Fibroblast of upper back skin (primary cell): ENCODE measurements around the gene EXOC6B.
A peak's percentile ranks its signal among the peaks of the same experiment; 100 is the strongest.

ENCODE experiments used
- DNase-seq: peaks from one replicate; pipeline ENCODE4 v3.0.0-alpha.2; 2013

Gene EXOC6B

GRCh38 chr2:72825257-72826155 is at the start of gene EXOC6B:
TSS of gene EXOC6B (minus strand) at chr2:72826033.
- DNase-seq: peak; percentile 88

- DNase-seq: no peak
These were observed 46.0 kb upstream of the EXOC6B start for GRCh38 chr2:72871880-72872279.

GRCh38 chr2:72871060-72871459 is 45.2 kb upstream of the EXOC6B start:
- no peak for DNase-seq

- peak; percentile 33 for DNase-seq
These were observed 38.7 kb upstream of the EXOC6B start for GRCh38 chr2:72864500-72864899.

GRCh38 chr2:72863046-72863445 is 37.2 kb upstream of the EXOC6B start:
- no peak for DNase-seq

GRCh38 chr2:72862239-72862988 is 36.6 kb upstream of the EXOC6B start:
- peak; percentile 82 for DNase-seq

GRCh38 chr2:72859831-72860262 is 34.0 kb upstream of the EXOC6B start:
- DNase-seq: peak; percentile 33

GRCh38 chr2:72851333-72851732 is 25.5 kb upstream of the EXOC6B start:
- DNase-seq: no peak

- DNase-seq: no peak
These were observed 23.3 kb upstream of the EXOC6B start for GRCh38 chr2:72849138-72849462.

- DNase-seq: no peak
These were observed 22.8 kb upstream of the EXOC6B start for GRCh38 chr2:72848436-72849137.

GRCh38 chr2:72847534-72848315 is 21.9 kb upstream of the EXOC6B start:
- DNase-seq: no peak

GRCh38 chr2:72846171-72847095 is 20.6 kb upstream of the EXOC6B start:
- DNase-seq: no peak

GRCh38 chr2:72843301-72843700 is 17.5 kb upstream of the EXOC6B start:
- no peak for DNase-seq

- DNase-seq: no peak
These were observed 15.8 kb upstream of the EXOC6B start for GRCh38 chr2:72841462-72842125.

GRCh38 chr2:72840066-72840465 is 14.2 kb upstream of the EXOC6B start:
- DNase-seq: no peak

GRCh38 chr2:72837171-72837570 is 11.3 kb upstream of the EXOC6B start:
- no peak for DNase-seq

GRCh38 chr2:72835403-72835802 is 9.6 kb upstream of the EXOC6B start:
- DNase-seq: no peak

GRCh38 chr2:72834596-72834995 is 8.8 kb upstream of the EXOC6B start:
- DNase-seq: no peak

GRCh38 chr2:72833084-72833714 is 7.4 kb upstream of the EXOC6B start:
- no peak for DNase-seq

- DNase-seq: no peak
These were observed 4.4 kb upstream of the EXOC6B start for GRCh38 chr2:72830273-72830672.
